Fibroblast of lung (primary cell): ENCODE measurements around the gene PRPSAP2.
"Not testable (repeated sequence)": the region's sequence is repeated elsewhere in the genome, so short reads cannot be mapped to it uniquely, and the experiment has no call there.

Source experiments
- EZH2 ChIP-seq: IDR thresholded peaks from 2 replicates; pipeline ENCODE4 v1.5.1; 2012; ENCODE audit warnings: low read length, control low read depth, mild to moderate bottlenecking; ENCODE audit errors: missing control alignments
- TF ChIP-seq, protein P1 (sequence below), 2 donors: IDR thresholded peaks in 1 of 2; conservative IDR thresholded peaks in 1 of 2; 1 replicate in 1 of 2; 2 replicates in 1 of 2; pipeline ENCODE4 v1.5.1; 2011 to 2012; ENCODE audit warnings: low read length in 2 of 2, control low read depth in 1 of 2, inconsistent platforms in 1 of 2, low read depth in 1 of 2, mild to moderate bottlenecking in 1 of 2

DNA sequence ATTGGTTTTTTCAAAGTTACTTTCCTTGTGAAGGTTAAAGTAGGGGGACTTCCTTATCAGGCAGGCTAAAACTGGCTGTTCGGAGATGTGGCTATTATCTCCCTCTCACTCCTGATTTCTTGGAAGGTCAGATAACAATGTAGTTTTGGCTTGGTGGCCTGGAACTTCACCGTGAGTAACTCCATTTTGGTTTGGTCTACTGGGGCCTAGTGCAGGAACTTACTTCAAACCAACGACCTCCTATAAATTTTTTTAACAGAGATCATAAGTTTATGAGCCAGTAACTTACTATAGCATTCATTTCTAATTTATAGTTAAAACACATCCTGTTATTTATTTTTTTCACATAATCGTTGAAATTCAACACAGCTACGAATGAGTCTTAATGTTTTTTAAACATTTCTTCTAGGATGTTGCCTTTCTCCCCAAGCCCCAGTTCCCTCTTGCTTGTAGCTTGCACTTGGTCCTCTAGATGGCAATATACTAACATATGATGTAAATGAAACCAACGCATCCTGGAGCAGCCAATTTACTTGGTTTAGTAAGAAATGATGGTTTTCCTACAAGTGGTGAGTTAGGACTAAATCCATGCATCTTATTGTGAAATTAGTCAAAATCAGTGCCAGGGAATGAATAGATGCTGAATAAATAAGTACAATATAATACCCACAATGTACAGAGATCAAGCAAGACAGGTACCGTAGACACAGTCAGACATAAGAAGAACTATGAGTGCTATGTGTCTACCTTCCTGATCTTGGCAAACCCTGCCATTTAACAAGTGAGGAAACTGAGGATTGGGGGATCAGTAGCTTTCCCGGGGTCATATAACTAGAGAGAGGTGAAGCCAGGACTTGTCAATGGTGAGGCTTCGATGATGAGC is 41.2 kb upstream of the PRPSAP2 start:
- TF ChIP-seq, protein P1, sequence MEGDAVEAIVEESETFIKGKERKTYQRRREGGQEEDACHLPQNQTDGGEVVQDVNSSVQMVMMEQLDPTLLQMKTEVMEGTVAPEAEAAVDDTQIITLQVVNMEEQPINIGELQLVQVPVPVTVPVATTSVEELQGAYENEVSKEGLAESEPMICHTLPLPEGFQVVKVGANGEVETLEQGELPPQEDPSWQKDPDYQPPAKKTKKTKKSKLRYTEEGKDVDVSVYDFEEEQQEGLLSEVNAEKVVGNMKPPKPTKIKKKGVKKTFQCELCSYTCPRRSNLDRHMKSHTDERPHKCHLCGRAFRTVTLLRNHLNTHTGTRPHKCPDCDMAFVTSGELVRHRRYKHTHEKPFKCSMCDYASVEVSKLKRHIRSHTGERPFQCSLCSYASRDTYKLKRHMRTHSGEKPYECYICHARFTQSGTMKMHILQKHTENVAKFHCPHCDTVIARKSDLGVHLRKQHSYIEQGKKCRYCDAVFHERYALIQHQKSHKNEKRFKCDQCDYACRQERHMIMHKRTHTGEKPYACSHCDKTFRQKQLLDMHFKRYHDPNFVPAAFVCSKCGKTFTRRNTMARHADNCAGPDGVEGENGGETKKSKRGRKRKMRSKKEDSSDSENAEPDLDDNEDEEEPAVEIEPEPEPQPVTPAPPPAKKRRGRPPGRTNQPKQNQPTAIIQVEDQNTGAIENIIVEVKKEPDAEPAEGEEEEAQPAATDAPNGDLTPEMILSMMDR (conservative IDR thresholded peaks at IDR 0.05 in 1 of 2, IDR thresholded peaks at IDR 0.05 in 1 of 2; ENCODE audit: low read depth in 1 of 2, low read length in 2 of 2), result peak; percentile 45 to 53
- not testable (repeated sequence) for TF ChIP-seq EZH2
